ENCODE data around the gene MDH2. TPM values are rescaled to one million over a fixed set of nuclear protein-coding genes. Genes with fewer than 3 reads are reported as not detected.
A peak's percentile ranks its signal among the peaks of the same experiment; 100 is the strongest.

MDH2 gene
- total and polyA plus RNA-seq, 12 donors, result 42.5 to 359 (median 194) TPM

DNA sequence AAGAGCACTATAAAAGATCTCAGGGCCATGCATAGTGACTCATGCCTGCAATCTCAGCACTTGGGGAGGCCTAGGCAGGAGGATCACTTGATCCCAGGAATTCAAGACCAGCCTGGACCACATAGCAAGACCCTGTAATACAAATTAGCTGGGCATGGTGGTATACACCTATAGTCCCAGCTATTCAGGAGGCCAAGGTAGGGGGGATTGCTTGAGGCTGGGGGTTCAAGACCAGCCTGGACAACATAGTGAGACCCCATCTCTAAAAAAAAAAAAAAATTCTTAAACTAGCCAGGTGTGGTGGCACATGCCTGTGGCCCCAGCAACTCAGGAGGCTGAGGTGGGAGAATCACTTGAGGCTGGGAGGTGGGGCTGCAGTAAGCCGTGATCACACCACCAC, 15.9 kb upstream of the MDH2 start:
- peaks cover 0 to under 1% of the 10 kb centered on the region in 2 donors for H3K4me1 ChIP-seq (replicated peaks in 1 of 2)
- no peak overlapping the region for H3K27ac ChIP-seq
- intact Hi-C loops (cut with DNase I), result no loop called here
- 90 to 100% (median 96%) methylated on average over 1 of the region's 1 CpG for WGBS, 4 donors
- no peak overlapping the region for H3K4me3 ChIP-seq
- no peak for DNase-seq
- H3K27me3 ChIP-seq, result no peaks in the 10 kb centered on the region
- H3K9me3 ChIP-seq (replicated peaks in 1 of 3), result no peaks in the 10 kb centered on the region
- no peaks in the 10 kb centered on the region for H3K36me3 ChIP-seq (replicated peaks in 1 of 2)
- no peak for TF ChIP-seq POLR2A (IDR thresholded peaks at IDR 0.05)
- TF ChIP-seq, protein P1, sequence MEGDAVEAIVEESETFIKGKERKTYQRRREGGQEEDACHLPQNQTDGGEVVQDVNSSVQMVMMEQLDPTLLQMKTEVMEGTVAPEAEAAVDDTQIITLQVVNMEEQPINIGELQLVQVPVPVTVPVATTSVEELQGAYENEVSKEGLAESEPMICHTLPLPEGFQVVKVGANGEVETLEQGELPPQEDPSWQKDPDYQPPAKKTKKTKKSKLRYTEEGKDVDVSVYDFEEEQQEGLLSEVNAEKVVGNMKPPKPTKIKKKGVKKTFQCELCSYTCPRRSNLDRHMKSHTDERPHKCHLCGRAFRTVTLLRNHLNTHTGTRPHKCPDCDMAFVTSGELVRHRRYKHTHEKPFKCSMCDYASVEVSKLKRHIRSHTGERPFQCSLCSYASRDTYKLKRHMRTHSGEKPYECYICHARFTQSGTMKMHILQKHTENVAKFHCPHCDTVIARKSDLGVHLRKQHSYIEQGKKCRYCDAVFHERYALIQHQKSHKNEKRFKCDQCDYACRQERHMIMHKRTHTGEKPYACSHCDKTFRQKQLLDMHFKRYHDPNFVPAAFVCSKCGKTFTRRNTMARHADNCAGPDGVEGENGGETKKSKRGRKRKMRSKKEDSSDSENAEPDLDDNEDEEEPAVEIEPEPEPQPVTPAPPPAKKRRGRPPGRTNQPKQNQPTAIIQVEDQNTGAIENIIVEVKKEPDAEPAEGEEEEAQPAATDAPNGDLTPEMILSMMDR (IDR thresholded peaks at IDR 0.05), result no peak

DNA sequence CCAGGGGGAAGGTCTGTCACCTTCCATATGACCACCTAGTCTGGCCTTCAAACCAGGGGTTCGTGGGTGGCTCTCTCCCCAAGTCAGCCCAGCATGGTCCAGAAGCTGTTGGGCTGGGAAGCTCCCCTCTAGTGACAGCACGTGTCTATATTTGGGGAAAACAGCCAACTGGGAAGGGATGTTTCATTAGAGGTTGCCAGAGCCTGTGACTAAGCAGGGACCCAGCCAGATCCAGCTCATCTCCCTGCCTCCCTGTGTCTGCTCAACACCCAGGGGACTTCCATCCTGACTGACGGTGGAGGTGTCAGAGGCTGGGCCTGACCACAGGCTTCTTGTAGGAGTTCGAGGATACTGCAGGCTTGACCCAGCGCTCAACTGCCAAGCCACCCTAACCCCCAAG, 10.6 kb upstream of the MDH2 start:
- intact Hi-C loops (cut with DNase I), result no loop called here
- 59 to 72% (median 62%) methylated on average over 3 to 5 of the region's 5 CpGs; no CpG with 5 or more reads in 1 of the 4 donors for WGBS, 4 donors
- DNase-seq, result peak; percentile 54 to 88 (median 76)

DNA sequence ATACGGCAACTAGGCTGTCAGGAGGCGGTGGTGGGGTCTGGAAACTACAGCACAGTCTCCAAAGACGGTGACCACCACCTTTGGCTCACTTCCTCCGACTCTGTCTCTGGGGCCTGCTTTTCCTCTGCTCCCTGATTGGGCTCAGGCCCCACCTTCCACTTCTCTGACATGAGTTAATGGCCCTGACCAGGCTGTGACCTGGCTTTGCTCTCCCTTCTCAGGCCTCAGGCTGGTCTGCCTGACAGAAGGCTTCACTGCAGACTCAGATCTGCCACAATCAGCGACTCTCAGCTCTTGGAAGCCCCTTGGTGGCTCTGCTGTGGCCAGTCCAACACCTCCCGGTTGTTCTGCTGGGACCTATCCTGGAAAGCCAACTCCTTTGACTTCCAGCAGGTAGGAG, 7.8 kb upstream of the MDH2 start:
- H3K9me3 ChIP-seq (replicated peaks in 1 of 3), result no peaks in the 10 kb centered on the region
- H3K4me1 ChIP-seq (replicated peaks in 1 of 2), result peaks cover 0 to 9% of the 10 kb centered on the region in 2 donors
- TF ChIP-seq, protein P1 (IDR thresholded peaks at IDR 0.05), result no peak
- H3K27ac ChIP-seq, result peak overlapping the region in 2 of 5 donors; percentile 31 to 56
- peak in 5 of 7 donors; percentile 49 to 88 (median 78) for DNase-seq
- no peaks in the 10 kb centered on the region for H3K36me3 ChIP-seq (replicated peaks in 1 of 2)
- no peaks in the 10 kb centered on the region for H3K27me3 ChIP-seq
- no peak overlapping the region for H3K4me3 ChIP-seq
- intact Hi-C loops (cut with DNase I), result no loop called here
- WGBS, 4 donors, result 61 to 74% (median 68%) methylated on average over 2 to 6 of the region's 6 CpGs

More for the DNA sequence above, 10.6 kb upstream of the MDH2 start:
- no peak overlapping the region for H3K4me3 ChIP-seq
- H3K27ac ChIP-seq, result peak overlapping the region in 2 of 5 donors; percentile 56 to 62
- H3K36me3 ChIP-seq (replicated peaks in 1 of 2), result no peaks in the 10 kb centered on the region
- no peaks in the 10 kb centered on the region for H3K9me3 ChIP-seq (replicated peaks in 1 of 3)
- no peak for TF ChIP-seq POLR2A (IDR thresholded peaks at IDR 0.05)
- H3K4me1 ChIP-seq (replicated peaks in 1 of 2), result peaks cover 0 to 9% of the 10 kb centered on the region in 2 donors
- no peaks in the 10 kb centered on the region for H3K27me3 ChIP-seq

DNA sequence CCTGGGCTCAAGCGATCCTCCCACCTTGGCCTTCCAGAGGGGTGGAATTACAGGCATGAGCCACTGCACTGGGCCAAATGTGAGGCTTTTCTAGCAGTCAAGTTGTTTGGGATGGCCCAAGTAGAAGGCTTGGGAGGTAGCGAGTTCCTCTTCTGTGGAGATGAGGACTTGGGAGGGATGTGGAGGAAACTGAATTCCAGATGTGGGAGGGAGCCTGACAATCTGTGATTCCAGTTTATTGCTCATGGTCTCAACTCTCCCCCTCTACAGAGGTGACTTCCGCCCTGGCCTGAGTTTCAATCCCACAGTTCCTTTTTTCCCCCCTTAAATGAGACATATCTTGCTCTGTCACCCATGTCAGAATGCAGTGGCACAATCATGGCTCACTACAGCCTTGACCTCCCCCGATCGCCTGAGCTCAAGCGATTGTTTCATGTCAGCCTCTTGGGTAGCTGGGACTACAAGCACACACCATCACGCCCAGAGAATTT, 3.5 kb upstream of the MDH2 start:
- 75 to 80% (median 77%) methylated on average over 7 of the region's 7 CpGs for WGBS, 4 donors
- H3K9me3 ChIP-seq (replicated peaks in 1 of 3), result no peaks in the 10 kb centered on the region
- no peak overlapping the region for H3K4me3 ChIP-seq
- peaks cover 18 to 30% of the 10 kb centered on the region in 2 donors for H3K4me1 ChIP-seq (replicated peaks in 1 of 2)
- H3K27ac ChIP-seq, result no peak overlapping the region
- no peak for DNase-seq
- H3K36me3 ChIP-seq (replicated peaks in 1 of 2), result no peaks in the 10 kb centered on the region
- TF ChIP-seq POLR2A (IDR thresholded peaks at IDR 0.05), result no peak
- TF ChIP-seq, protein P1 (IDR thresholded peaks at IDR 0.05), result no peak
- no peaks in the 10 kb centered on the region for H3K27me3 ChIP-seq
- intact Hi-C loops (cut with DNase I), result no loop called here

DNA sequence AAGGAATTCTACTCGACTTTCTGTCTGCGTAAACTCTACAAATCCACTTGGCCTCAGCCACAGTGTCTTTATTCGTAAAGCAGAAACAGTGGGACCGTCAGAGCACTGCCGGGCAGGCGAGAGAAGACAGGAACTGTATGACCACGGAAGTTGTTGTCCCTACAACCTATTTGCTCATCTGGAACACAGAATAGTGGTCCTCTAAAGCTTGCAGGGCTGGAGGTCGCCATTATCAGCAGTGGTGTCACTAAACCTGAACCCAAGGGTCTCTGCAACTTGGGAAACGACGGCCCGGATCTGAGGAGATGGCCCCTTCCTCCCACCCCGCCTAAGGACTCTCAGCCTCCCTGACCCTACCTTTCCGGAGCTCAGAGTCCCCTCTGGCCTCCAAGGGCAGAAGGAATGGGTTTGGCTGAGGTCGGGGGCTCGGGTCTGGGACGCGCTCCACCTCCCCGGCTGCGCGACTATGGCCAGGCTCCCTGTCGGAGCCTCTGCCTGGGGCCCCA, 548 bp upstream of the MDH2 start:
- Histone ChIP-seq H3K36me3 (replicated peaks in 1 of 2) (no peaks in the 10 kb centered on the region), H3K9me3 (replicated peaks in 1 of 3) (no peaks in the 10 kb centered on the region), H3K27ac (peak overlapping the region; percentile 89 to 98 (median 90)), H3K27me3 (no peaks in the 10 kb centered on the region), H3K4me3 (peak overlapping the region; percentile 76 to 97 (median 87)), H3K4me1 (replicated peaks in 1 of 2) (peaks cover 18 to 29% of the 10 kb centered on the region in 2 donors)
- peak in 1 of 7 donors; percentile 47 for DNase-seq
- intact Hi-C loops (cut with DNase I), result no loop called here
- TF ChIP-seq, protein P1 (IDR thresholded peaks at IDR 0.05), result no peak
- TF ChIP-seq POLR2A (IDR thresholded peaks at IDR 0.05), result no peak
- WGBS, 4 donors, result 1 to 3% (median 1%) methylated on average over 8 to 21 of the region's 21 CpGs
